B cell (primary cell): ENCODE data around the gene SESN3. TPM values are rescaled to one million over a fixed set of nuclear protein-coding genes. Genes with fewer than 3 reads are reported as not detected.
"Not testable (repeated sequence)": the region's sequence is repeated elsewhere in the genome, so short reads cannot be mapped to it uniquely, and the experiment has no call there.

ENCODE experiments used
- ATAC-seq: fragments of 200-7000 bp; cut with Tn5 transposase; one replicate; pipeline ENCODE4 v1.10.0; 2021; ENCODE audit warnings: low read depth, mild to moderate bottlenecking, moderate number of reproducible peaks, moderate library complexity
- CTCF ChIA-PET: fragments of 350-600 bp; sonication (Branson Sonifier 250); formaldehyde crosslinking; loops from one replicate; lab custom pipeline; 2021; ENCODE audit warnings: antibody characterized with exemption, inconsistent platforms; lab: Charles Lee
- POLR2A ChIA-PET: fragments of 350-600 bp; sonication (Branson Sonifier 250); formaldehyde crosslinking; loops from one replicate; lab custom pipeline; 2021; ENCODE audit warnings: antibody characterized with exemption; lab: Charles Lee
- DNase-seq: peaks from one replicate; pipeline ENCODE4 v3.0.0; 2013
- H2AFZ ChIP-seq: 2 replicates; pipeline ENCODE4 v1.6.1; 2012; ENCODE audit warnings: mild to moderate bottlenecking, low read depth, low read length; ENCODE audit not compliant: insufficient read depth, poor library complexity, severe bottlenecking
- H3K27ac ChIP-seq, 2 donors: 1 replicate in 1 of 2; 2 replicates in 1 of 2; pipeline ENCODE4 v1.5.1; 2012 to 2013; ENCODE audit warnings: low read length in 2 of 2, mild to moderate bottlenecking in 2 of 2, moderate library complexity in 1 of 2
- H3K27me3 ChIP-seq, 4 experiments: fragments of 200-600 bp in 1 of 4; sonication (generic) in 1 of 4; replicated peaks in 1 of 4; 1 replicate in 2 of 4; 2 replicates in 2 of 4; pipeline versions ENCODE4 v1.6.1 to v1.7.0; 2013 to 2016; ENCODE audit warnings: low read length in 3 of 4, mild to moderate bottlenecking in 2 of 4, mixed read lengths in 1 of 4, moderate library complexity in 1 of 4; ENCODE audit not compliant: insufficient read depth in 4 of 4, control insufficient read depth in 3 of 4; ENCODE audit errors: control extremely low read depth in 1 of 4
- H3K36me3 ChIP-seq, 2 experiments: replicated peaks in 1 of 2; 1 replicate in 1 of 2; 2 replicates in 1 of 2; pipeline versions ENCODE4 v1.6.1 to v1.7.1; 2013; ENCODE audit warnings: low read length in 1 of 2; ENCODE audit not compliant: insufficient read depth in 2 of 2, control insufficient read depth in 1 of 2; ENCODE audit errors: control extremely low read depth in 1 of 2, extremely low read depth in 1 of 2
- H3K4me1 ChIP-seq, 2 donors: fragments of 200-600 bp in 1 of 2; sonication (generic) in 1 of 2; 1 replicate in 1 of 2; 2 replicates in 1 of 2; pipeline versions ENCODE4 v1.5.1 to v1.6.1; 2013 to 2017; ENCODE audit warnings: low read length in 2 of 2; ENCODE audit not compliant: control insufficient read depth in 2 of 2, insufficient read depth in 2 of 2
- H3K4me2 ChIP-seq: replicated peaks from 2 replicates; pipeline ENCODE3; 2012; ENCODE audit warnings: mild to moderate bottlenecking, low read depth, low read length; ENCODE audit not compliant: poor library complexity, severe bottlenecking
- H3K4me3 ChIP-seq, 5 experiments: fragments of 200-600 bp in 1 of 5; sonication (generic) in 1 of 5; 1 replicate in 3 of 5; 2 replicates in 2 of 5; pipeline versions ENCODE4 v1.5.1 to v1.7.0; 2011 to 2016; ENCODE audit warnings: low read length in 4 of 5, mild to moderate bottlenecking in 4 of 5, low read depth in 2 of 5, control low read depth in 1 of 5, moderate library complexity in 1 of 5; ENCODE audit not compliant: insufficient read depth in 1 of 5; ENCODE audit errors: control extremely low read depth in 1 of 5, extremely low read depth in 1 of 5
- H3K79me2 ChIP-seq: fragments of 200-600 bp; sonication (generic); one replicate; pipeline ENCODE4 v1.6.0; 2016; ENCODE audit warnings: low read length; ENCODE audit not compliant: control insufficient read depth, insufficient read depth
- H3K9ac ChIP-seq: fragments of 200-600 bp; sonication (generic); 2 replicates; pipeline ENCODE4 v1.6.1; 2017; ENCODE audit warnings: mild to moderate bottlenecking, low read length, moderate library complexity
- H3K9me3 ChIP-seq, 3 donors: one replicate each; pipeline versions ENCODE4 v1.6.1 to v1.7.1; 2013; ENCODE audit warnings: low read length in 2 of 3; ENCODE audit not compliant: control insufficient read depth in 2 of 3, insufficient read depth in 1 of 3; ENCODE audit errors: control extremely low read depth in 1 of 3
- H4K20me1 ChIP-seq: 2 replicates; pipeline ENCODE4 v1.6.0; 2012; ENCODE audit warnings: mild to moderate bottlenecking, low read length; ENCODE audit not compliant: insufficient read depth, control insufficient read depth, poor library complexity, severe bottlenecking
- H3K27ac Mint-ChIP-seq: one replicate; pipeline ENCODE4 v1.8.0; 2021; ENCODE audit warnings: mixed read lengths
- H3K27me3 Mint-ChIP-seq: one replicate; pipeline ENCODE4 v1.8.0; 2021; ENCODE audit warnings: mixed read lengths
- H3K4me1 Mint-ChIP-seq: one replicate; pipeline ENCODE4 v1.8.0; 2021; ENCODE audit warnings: mixed read lengths
- H3K4me3 Mint-ChIP-seq: one replicate; pipeline ENCODE4 v1.8.0; 2021; ENCODE audit warnings: mixed read lengths
- H3K9me3 Mint-ChIP-seq: one replicate; pipeline ENCODE4 v1.8.0; 2022; ENCODE audit warnings: mixed read lengths; ENCODE audit not compliant: insufficient read depth
- EZH2 ChIP-seq: IDR thresholded peaks from 2 replicates; pipeline ENCODE4 v1.6.1; 2012; ENCODE audit warnings: borderline replicate concordance, low read depth, mild to moderate bottlenecking, moderate library complexity, low read length; ENCODE audit not compliant: insufficient read depth, poor library complexity, severe bottlenecking
- WGBS: methylation state at CpG from one replicate; pipeline ENCODE4 v1.1.5; 2013; ENCODE audit warnings: missing lambda C conversion rate; ENCODE audit not compliant: insufficient coverage; 5-methylcytosine and 5-hydroxymethylcytosine counted together
- intact Hi-C: fragments of 100-400 bp; cut with micrococcal nuclease; formaldehyde crosslinking; loops from one replicate; pipeline ENCODE4 v1.10.0; 2022
- polyA plus RNA-seq: library from polyadenylated mRNA; depleted of rRNA; stranded (reverse); fragments of >200 nt; gene quantifications from 2 replicates; pipeline ENCODE4 v1.2.3, GENCODE V29; 2012
- total RNA-seq, 2 donors: library from RNA; stranded (reverse); fragments of 120-200 nt in 1 of 2; gene quantifications; 1 replicate in 1 of 2; 2 replicates in 1 of 2; pipeline versions ENCODE4 v1.2.3 to v1.2.4, GENCODE V29; 2013 to 2022

The SESN3 gene
- total and polyA plus RNA-seq, 2 donors (not counting 1 experiment from before 2014, with no cell fraction given), result 10.1 to 519 TPM

GRCh38 chr11:95276139-95276538 is 45.1 kb upstream of the SESN3 start:
- TF ChIP-seq EZH2, result no peak

GRCh38 chr11:95273618-95274017 is 42.6 kb upstream of the SESN3 start:
- H3K9ac ChIP-seq, POLR2A ChIA-PET, H3K4me1 Mint-ChIP-seq, H3K27ac Mint-ChIP-seq, DNase-seq, H3K4me3 Mint-ChIP-seq, H3K79me2 ChIP-seq, H3K9me3 Mint-ChIP-seq, H3K27ac ChIP-seq, H3K27me3 ChIP-seq, H2AFZ ChIP-seq, intact Hi-C loops, H3K4me2 ChIP-seq, H3K36me3 ChIP-seq, H3K4me3 ChIP-seq, H3K9me3 ChIP-seq, H3K27me3 Mint-ChIP-seq, H3K4me1 ChIP-seq, H4K20me1 ChIP-seq, ATAC-seq: not testable (repeated sequence)
- CTCF ChIA-PET, result interaction anchor here (0.6 to 1.0 kb wide), 3 partner anchors 13 to 23 kb away, joined by 3 to 5 read pairs (median 5); no protein-coding TSS in a partner anchor
- WGBS, result no CpG with 5 or more reads among the region's 5 CpGs

More at GRCh38 chr11:95276139-95276538, 45.1 kb upstream of the SESN3 start:
- H3K4me1 Mint-ChIP-seq, result peaks cover 22% of the 10 kb centered on the region
- ChIA-PET CTCF (no interaction called here), POLR2A (no interaction called here)
- H3K4me3 ChIP-seq, result no peak overlapping the region
- H2AFZ ChIP-seq, result no peak overlapping the region
- no peak for ATAC-seq
- DNase-seq, result no peak
- H3K9ac ChIP-seq, result no peak overlapping the region
- intact Hi-C loops, result no loop called here
- H3K36me3 ChIP-seq, result no peaks in the 10 kb centered on the region
- H3K27me3 ChIP-seq, result no peaks in the 10 kb centered on the region
- no peak overlapping the region for H3K4me3 Mint-ChIP-seq
- no peaks in the 10 kb centered on the region for H3K9me3 ChIP-seq
- H3K4me1 ChIP-seq, result peaks cover 18 to 23% of the 10 kb centered on the region in 2 donors
- H3K9me3 Mint-ChIP-seq, result no peaks in the 10 kb centered on the region
- H3K27me3 Mint-ChIP-seq, result no peaks in the 10 kb centered on the region
- H3K27ac Mint-ChIP-seq, result no peak overlapping the region
- no peak overlapping the region for H3K27ac ChIP-seq
- no peaks in the 10 kb centered on the region for H4K20me1 ChIP-seq
- 90% methylated on average over 2 of the region's 4 CpGs for WGBS
- no peak overlapping the region for H3K4me2 ChIP-seq
- no peaks in the 10 kb centered on the region for H3K79me2 ChIP-seq
